A673 (cell line): Measurements from ENCODE around the gene PJA1. TPM values are rescaled to one million over a fixed set of nuclear protein-coding genes. Genes with fewer than 3 reads are reported as not detected.

ENCODE experiments used
- BruUV-seq: library from RNA; stranded (reverse); fragments of 400-500 nt; replicated peaks from 2 replicates; lab custom pipeline; 2021; lab: Mats Ljungman, UMichigan
- CTCF ChIA-PET: fragments of 300-600 bp; sonication (Branson Sonifier 250); formaldehyde crosslinking; loops from one replicate; lab custom pipeline; 2022; ENCODE audit warnings: antibody characterized with exemption; lab: Charles Lee
- POLR2A ChIA-PET: fragments of 300-600 bp; sonication (Branson Sonifier 250); formaldehyde crosslinking; loops from one replicate; lab custom pipeline; 2022; ENCODE audit warnings: antibody characterized with exemption; ENCODE audit not compliant: low non-redundant PET; lab: Charles Lee
- DNase-seq: peaks from one replicate; pipeline ENCODE4 v3.0.0-alpha.2; 2015; ENCODE audit warnings: low spot score
- H3K27ac ChIP-seq: fragments of 200-600 bp; sonication (generic); 2 replicates; pipeline ENCODE4 v1.5.1; 2016; ENCODE audit warnings: mixed run types, low read depth, mild to moderate bottlenecking, mixed read lengths, antibody characterized with exemption, low read length; ENCODE audit not compliant: poor library complexity, severe bottlenecking
- H3K27me3 ChIP-seq: fragments of 200-600 bp; sonication (generic); replicated peaks from 2 replicates; pipeline ENCODE4 v1.6.1; 2017; ENCODE audit warnings: mixed run types, low read depth, mild to moderate bottlenecking, mixed read lengths, antibody characterized with exemption, low read length; ENCODE audit not compliant: insufficient read depth, poor library complexity
- H3K36me3 ChIP-seq: fragments of 200-600 bp; sonication (generic); 2 replicates; pipeline ENCODE4 v1.6.1; 2016; ENCODE audit warnings: mixed run types, mild to moderate bottlenecking, mixed read lengths, antibody characterized with exemption, low read length; ENCODE audit not compliant: insufficient read depth, poor library complexity, severe bottlenecking
- H3K4me1 ChIP-seq: fragments of 200-600 bp; sonication (generic); 2 replicates; pipeline ENCODE4 v1.6.1; 2017; ENCODE audit warnings: mixed run types, mild to moderate bottlenecking, mixed read lengths, antibody characterized with exemption, low read length; ENCODE audit not compliant: insufficient read depth, poor library complexity, severe bottlenecking
- H3K4me3 ChIP-seq: fragments of 200-600 bp; sonication (generic); 2 replicates; pipeline ENCODE4 v1.5.1; 2016; ENCODE audit warnings: low read depth, mixed run types, mild to moderate bottlenecking, mixed read lengths, low read length; ENCODE audit not compliant: poor library complexity, severe bottlenecking
- H3K9me3 ChIP-seq: fragments of 200-600 bp; sonication (generic); 2 replicates; pipeline ENCODE4 v1.6.1; 2016; ENCODE audit warnings: mixed run types, low read depth, mild to moderate bottlenecking, mixed read lengths, antibody characterized with exemption, low read length; ENCODE audit not compliant: poor library complexity, severe bottlenecking
- EZH2 ChIP-seq: fragments of 200-600 bp; sonication (generic); IDR thresholded peaks from 2 replicates; pipeline ENCODE4 v1.6.1; 2017; ENCODE audit warnings: borderline replicate concordance, low read depth, mild to moderate bottlenecking, mixed read lengths, antibody characterized with exemption, low read length; ENCODE audit not compliant: poor library complexity, severe bottlenecking
- intact Hi-C: fragments of 100-400 bp; cut with micrococcal nuclease; formaldehyde crosslinking; loops from one replicate; pipeline ENCODE4 v1.10.0; 2022; ENCODE audit not compliant: unreplicated experiment
- total RNA-seq: library from RNA; stranded (reverse); gene quantifications from 2 replicates; pipeline ENCODE4 v1.2.3, GENCODE V29; 2021
- TF ChIP-seq, protein P1 (sequence below): fragments of 300-800, 200-600 bp; sonication (generic); conservative IDR thresholded peaks from 2 replicates; pipeline ENCODE4 v1.5.1; 2017; ENCODE audit warnings: low read depth, mild to moderate bottlenecking, antibody characterized with exemption, low read length, moderate library complexity, mixed read lengths

The PJA1 gene
- total RNA-seq, 1 experiment from 2014 or later = 36.0 TPM

DNA sequence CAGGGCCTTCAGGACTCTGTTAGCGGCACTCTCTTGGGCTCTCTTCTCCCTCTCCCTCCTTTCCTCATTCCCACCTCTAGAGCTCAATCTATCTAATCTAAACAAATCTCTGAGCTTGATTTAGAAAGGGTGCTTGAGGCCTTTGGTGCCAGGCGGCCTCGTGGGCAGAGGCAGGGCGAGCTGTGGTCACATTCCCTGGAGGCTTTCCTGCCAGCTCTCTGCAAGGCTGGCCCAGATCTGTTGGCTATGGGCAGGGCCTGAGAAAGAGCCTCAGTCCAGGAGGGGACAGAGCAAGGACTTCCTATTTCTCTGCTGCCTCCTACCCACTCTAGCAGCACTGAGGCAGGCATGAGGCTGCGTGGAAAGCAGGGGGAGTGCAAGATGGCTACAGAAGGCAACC lies 38.6 kb downstream of the PJA1 start:
- Histone ChIP-seq H3K9me3 (no peaks in the 10 kb centered on the region), H3K4me3 (no peak overlapping the region), H3K4me1 (peaks cover 18% of the 10 kb centered on the region), H3K27ac (no peak overlapping the region), H3K36me3 (no peaks in the 10 kb centered on the region), H3K27me3 (no peaks in the 10 kb centered on the region)
- intact Hi-C loops = no loop called here
- no peak for DNase-seq
- CTCF ChIA-PET = no interaction called here
- no TSS peak for BruUV-seq
- POLR2A ChIA-PET = no interaction called here
- TF ChIP-seq EZH2 = no peak
- TF ChIP-seq, protein P1, sequence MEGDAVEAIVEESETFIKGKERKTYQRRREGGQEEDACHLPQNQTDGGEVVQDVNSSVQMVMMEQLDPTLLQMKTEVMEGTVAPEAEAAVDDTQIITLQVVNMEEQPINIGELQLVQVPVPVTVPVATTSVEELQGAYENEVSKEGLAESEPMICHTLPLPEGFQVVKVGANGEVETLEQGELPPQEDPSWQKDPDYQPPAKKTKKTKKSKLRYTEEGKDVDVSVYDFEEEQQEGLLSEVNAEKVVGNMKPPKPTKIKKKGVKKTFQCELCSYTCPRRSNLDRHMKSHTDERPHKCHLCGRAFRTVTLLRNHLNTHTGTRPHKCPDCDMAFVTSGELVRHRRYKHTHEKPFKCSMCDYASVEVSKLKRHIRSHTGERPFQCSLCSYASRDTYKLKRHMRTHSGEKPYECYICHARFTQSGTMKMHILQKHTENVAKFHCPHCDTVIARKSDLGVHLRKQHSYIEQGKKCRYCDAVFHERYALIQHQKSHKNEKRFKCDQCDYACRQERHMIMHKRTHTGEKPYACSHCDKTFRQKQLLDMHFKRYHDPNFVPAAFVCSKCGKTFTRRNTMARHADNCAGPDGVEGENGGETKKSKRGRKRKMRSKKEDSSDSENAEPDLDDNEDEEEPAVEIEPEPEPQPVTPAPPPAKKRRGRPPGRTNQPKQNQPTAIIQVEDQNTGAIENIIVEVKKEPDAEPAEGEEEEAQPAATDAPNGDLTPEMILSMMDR = no peak

DNA sequence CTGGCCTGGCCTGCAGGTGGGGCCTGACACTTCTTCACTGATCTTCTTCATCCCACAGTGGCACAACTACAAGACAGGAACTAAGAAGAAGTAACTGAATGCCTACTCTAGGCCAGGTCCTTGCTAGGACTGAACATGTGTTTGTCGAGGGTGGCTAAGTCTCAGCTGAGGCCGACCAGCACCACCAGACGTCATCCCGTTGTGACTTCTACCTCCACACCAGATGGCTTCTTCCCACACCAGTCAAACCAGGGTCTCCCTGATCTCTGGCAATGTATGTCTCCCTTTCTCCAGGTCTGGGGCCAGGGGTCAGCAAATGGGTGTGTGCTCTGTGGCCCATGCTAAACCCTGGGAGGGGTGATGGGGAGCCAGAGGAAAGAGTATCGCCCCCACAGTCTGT lies 40.2 kb downstream of the PJA1 start:
- CTCF ChIA-PET = no interaction called here
- DNase-seq = no peak
- intact Hi-C loops = no loop called here
- Histone ChIP-seq H3K36me3 (no peaks in the 10 kb centered on the region), H3K27me3 (no peaks in the 10 kb centered on the region), H3K4me1 (peaks cover 13% of the 10 kb centered on the region), H3K9me3 (no peaks in the 10 kb centered on the region), H3K27ac (no peak overlapping the region), H3K4me3 (no peak overlapping the region)
- POLR2A ChIA-PET = no interaction called here
- no TSS peak for BruUV-seq
- TF ChIP-seq, protein P1 = no peak
- TF ChIP-seq EZH2 = no peak

DNA sequence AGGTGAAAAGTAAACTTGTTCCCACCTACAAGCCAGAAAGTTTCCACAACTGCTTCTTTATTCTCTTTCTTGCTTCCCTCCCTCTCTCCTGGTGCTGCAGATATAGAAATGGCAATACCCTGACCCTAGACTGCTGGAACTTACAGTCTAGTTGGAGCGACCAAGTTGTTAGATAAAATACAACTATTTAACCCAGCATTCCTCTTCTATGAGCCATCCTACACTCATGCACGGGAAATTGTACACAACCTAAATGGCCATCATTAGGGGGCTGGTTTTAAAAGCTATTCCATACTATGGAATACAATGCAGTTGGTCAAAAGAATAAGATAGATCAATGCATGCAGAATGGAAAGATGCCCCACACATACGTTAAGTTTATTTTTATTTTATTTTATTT lies 41.1 kb downstream of the PJA1 start:
- POLR2A ChIA-PET = no interaction called here
- no peak for DNase-seq

More for the DNA sequence above, 41.1 kb downstream of the PJA1 start:
- CTCF ChIA-PET = no interaction called here
- no peaks in the 10 kb centered on the region for H3K9me3 ChIP-seq
- H3K36me3 ChIP-seq = no peaks in the 10 kb centered on the region
- H3K27me3 ChIP-seq = no peaks in the 10 kb centered on the region
- intact Hi-C loops = no loop called here
- BruUV-seq = no TSS peak
- H3K4me1 ChIP-seq = peaks cover 9% of the 10 kb centered on the region
- TF ChIP-seq, protein P1 = no peak
- TF ChIP-seq EZH2 = no peak
- H3K27ac ChIP-seq = no peak overlapping the region
- no peak overlapping the region for H3K4me3 ChIP-seq
